ENCODE data around the gene PERP.

Gene PERP

DNA sequence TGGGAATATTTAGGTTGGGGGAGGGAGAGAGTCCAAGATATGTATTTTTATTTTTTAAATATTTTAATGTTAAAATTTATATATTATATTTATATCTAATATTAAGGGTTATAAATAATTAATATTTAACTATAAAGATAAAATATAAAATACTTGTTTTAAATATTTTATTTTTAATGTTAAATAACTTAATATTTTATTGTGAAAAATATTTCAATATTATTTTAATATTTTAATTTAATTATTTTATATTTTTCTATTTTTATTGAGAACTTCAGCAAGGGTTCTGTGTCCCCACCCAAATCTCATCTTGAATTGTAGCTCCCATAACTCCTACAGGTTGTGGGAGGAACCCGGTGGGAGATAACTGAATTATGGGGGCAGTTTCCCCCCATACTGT is 34.0 kb downstream of the PERP start:
- Histone ChIP-seq H3K9ac (ENCODE audit: low read length) (no peak overlapping the region), H3K9me3 (ENCODE audit: insufficient read depth, low read length) (no peaks in the 10 kb centered on the region), H3K4me3 (ENCODE audit: insufficient read depth, low read length, poor library complexity, severe bottlenecking) (no peak overlapping the region), H3F3A (ENCODE audit: insufficient read depth) (no peaks in the 10 kb centered on the region), H3K79me2 (ENCODE audit: insufficient read depth, low read length) (no peaks in the 10 kb centered on the region), H4K20me1 (ENCODE audit: low read depth, low read length) (no peaks in the 10 kb centered on the region), H2AFZ (ENCODE audit: low read depth, low read length, severe bottlenecking) (no peak overlapping the region), H3K27ac (ENCODE audit: low read depth, low read length) (no peak overlapping the region), H3K36me3 (ENCODE audit: low read length) (no peaks in the 10 kb centered on the region), H3K4me2 (ENCODE audit: low read depth, low read length, poor library complexity, severe bottlenecking) (no peak overlapping the region), H3K9me2 (replicated peaks; ENCODE audit: insufficient read depth, low read length) (no peaks in the 10 kb centered on the region), H3K27me3 (ENCODE audit: low read length) (no peaks in the 10 kb centered on the region)
- TF ChIP-seq, protein P1, sequence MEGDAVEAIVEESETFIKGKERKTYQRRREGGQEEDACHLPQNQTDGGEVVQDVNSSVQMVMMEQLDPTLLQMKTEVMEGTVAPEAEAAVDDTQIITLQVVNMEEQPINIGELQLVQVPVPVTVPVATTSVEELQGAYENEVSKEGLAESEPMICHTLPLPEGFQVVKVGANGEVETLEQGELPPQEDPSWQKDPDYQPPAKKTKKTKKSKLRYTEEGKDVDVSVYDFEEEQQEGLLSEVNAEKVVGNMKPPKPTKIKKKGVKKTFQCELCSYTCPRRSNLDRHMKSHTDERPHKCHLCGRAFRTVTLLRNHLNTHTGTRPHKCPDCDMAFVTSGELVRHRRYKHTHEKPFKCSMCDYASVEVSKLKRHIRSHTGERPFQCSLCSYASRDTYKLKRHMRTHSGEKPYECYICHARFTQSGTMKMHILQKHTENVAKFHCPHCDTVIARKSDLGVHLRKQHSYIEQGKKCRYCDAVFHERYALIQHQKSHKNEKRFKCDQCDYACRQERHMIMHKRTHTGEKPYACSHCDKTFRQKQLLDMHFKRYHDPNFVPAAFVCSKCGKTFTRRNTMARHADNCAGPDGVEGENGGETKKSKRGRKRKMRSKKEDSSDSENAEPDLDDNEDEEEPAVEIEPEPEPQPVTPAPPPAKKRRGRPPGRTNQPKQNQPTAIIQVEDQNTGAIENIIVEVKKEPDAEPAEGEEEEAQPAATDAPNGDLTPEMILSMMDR (IDR thresholded peaks at IDR 0.05; ENCODE audit: insufficient read depth, low read length, poor library complexity, severe bottlenecking): no peak
- no peak for TF ChIP-seq EZH2phosphoT487 (conservative IDR thresholded peaks at IDR 0.05; ENCODE audit: low read length)

DNA sequence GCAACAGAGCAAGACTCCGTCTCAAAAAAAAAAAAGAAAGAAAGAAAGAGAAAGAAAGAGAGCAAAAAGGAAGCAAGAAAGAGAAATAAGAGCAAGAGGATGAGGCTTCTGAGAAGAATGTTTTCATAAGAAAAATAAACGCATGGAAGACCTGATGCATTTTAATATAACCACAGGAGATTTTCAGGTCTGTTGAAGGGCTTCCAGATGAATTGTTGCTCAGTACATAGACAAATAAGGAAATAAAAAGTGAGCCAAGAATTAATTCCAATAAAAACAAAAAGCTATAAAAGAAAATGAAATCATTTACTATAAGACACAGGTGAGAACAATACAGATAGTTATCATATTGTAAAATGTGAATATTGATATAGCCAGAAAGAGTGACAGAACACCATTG is 43.5 kb downstream of the PERP start:
- TF ChIP-seq, protein P1 (IDR thresholded peaks at IDR 0.05; ENCODE audit: insufficient read depth, low read length, poor library complexity, severe bottlenecking): no peak
- H3K36me3 ChIP-seq (ENCODE audit: low read length): no peaks in the 10 kb centered on the region
- H3K27ac ChIP-seq (ENCODE audit: low read depth, low read length): no peak overlapping the region
- H3K4me3 ChIP-seq (ENCODE audit: insufficient read depth, low read length, poor library complexity, severe bottlenecking): no peak overlapping the region
- H3K4me2 ChIP-seq (ENCODE audit: low read depth, low read length, poor library complexity, severe bottlenecking): no peak overlapping the region
- no peak overlapping the region for H2AFZ ChIP-seq (ENCODE audit: low read depth, low read length, severe bottlenecking)
- H3K27me3 ChIP-seq (ENCODE audit: low read length): no peaks in the 10 kb centered on the region
- H3K9me3 ChIP-seq (ENCODE audit: insufficient read depth, low read length): no peaks in the 10 kb centered on the region
- H3K9ac ChIP-seq (ENCODE audit: low read length): no peak overlapping the region
- no peaks in the 10 kb centered on the region for H3K9me2 ChIP-seq (replicated peaks; ENCODE audit: insufficient read depth, low read length)
- no peaks in the 10 kb centered on the region for H3F3A ChIP-seq (ENCODE audit: insufficient read depth)
- H4K20me1 ChIP-seq (ENCODE audit: low read depth, low read length): no peaks in the 10 kb centered on the region
- H3K79me2 ChIP-seq (ENCODE audit: insufficient read depth, low read length): no peaks in the 10 kb centered on the region

DNA sequence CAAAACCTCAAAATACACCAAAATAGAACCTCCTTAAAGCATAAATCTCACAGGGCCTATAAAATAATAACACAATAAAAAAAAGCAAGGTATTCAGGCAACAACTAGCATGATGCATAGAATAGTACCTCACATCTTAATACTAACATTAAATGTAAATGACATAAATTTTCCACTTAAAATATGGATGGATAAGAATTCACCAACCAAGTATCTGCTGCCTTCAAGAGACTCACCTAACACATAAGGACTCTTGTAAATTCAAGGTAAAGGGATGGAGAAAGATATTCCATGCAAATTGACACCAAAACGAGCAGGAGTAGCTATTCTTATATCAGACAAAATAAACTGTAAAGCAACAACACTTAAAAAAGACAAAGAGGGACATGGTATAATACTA is 52.2 kb downstream of the PERP start:
- TF ChIP-seq, protein P1 (IDR thresholded peaks at IDR 0.05; ENCODE audit: insufficient read depth, low read length, poor library complexity, severe bottlenecking): no peak
- TF ChIP-seq EZH2phosphoT487 (conservative IDR thresholded peaks at IDR 0.05; ENCODE audit: low read length): no peak
- H4K20me1 ChIP-seq (ENCODE audit: low read depth, low read length): no peaks in the 10 kb centered on the region
- H3K9me3 ChIP-seq (ENCODE audit: insufficient read depth, low read length): no peaks in the 10 kb centered on the region
- H3K9ac ChIP-seq (ENCODE audit: low read length): no peak overlapping the region
- H3K36me3 ChIP-seq (ENCODE audit: low read length): no peaks in the 10 kb centered on the region
- H3K27ac ChIP-seq (ENCODE audit: low read depth, low read length): no peak overlapping the region
- no peak overlapping the region for H2AFZ ChIP-seq (ENCODE audit: low read depth, low read length, severe bottlenecking)
- H3K4me2 ChIP-seq (ENCODE audit: low read depth, low read length, poor library complexity, severe bottlenecking): no peak overlapping the region
- no peak overlapping the region for H3K4me3 ChIP-seq (ENCODE audit: insufficient read depth, low read length, poor library complexity, severe bottlenecking)
- H3K27me3 ChIP-seq (ENCODE audit: low read length): no peaks in the 10 kb centered on the region
- no peaks in the 10 kb centered on the region for H3K9me2 ChIP-seq (replicated peaks; ENCODE audit: insufficient read depth, low read length)
- no peaks in the 10 kb centered on the region for H3F3A ChIP-seq (ENCODE audit: insufficient read depth)
- no peaks in the 10 kb centered on the region for H3K79me2 ChIP-seq (ENCODE audit: insufficient read depth, low read length)

DNA sequence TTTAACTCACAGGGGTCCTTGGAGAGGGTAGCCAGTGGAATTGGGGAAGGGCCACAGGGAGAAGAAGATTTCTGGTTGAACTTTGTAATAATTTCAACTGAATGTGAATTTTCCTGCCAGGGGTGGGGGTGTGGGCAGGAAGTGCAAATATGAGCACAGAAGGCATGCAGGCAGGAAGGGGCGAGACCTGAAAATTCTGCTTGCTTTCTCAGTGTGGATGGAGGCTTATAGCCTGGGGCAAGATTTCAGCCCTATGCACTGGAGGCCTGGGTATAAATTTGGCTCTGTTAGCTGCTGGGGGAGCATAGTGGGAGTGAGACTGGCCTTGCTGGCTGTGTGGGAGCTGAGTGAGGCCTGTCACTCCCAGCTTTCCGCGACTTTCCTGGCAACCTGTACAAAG is 54.4 kb downstream of the PERP start:
- Histone ChIP-seq H3K9me2 (replicated peaks; ENCODE audit: insufficient read depth, low read length) (no peaks in the 10 kb centered on the region), H3K9ac (ENCODE audit: low read length) (no peak overlapping the region), H3K36me3 (ENCODE audit: low read length) (no peaks in the 10 kb centered on the region), H3K27ac (ENCODE audit: low read depth, low read length) (no peak overlapping the region), H3K4me3 (ENCODE audit: insufficient read depth, low read length, poor library complexity, severe bottlenecking) (no peak overlapping the region), H3K27me3 (ENCODE audit: low read length) (no peaks in the 10 kb centered on the region), H4K20me1 (ENCODE audit: low read depth, low read length) (no peaks in the 10 kb centered on the region), H3K79me2 (ENCODE audit: insufficient read depth, low read length) (no peaks in the 10 kb centered on the region), H3K4me2 (ENCODE audit: low read depth, low read length, poor library complexity, severe bottlenecking) (no peak overlapping the region), H3F3A (ENCODE audit: insufficient read depth) (no peaks in the 10 kb centered on the region), H2AFZ (ENCODE audit: low read depth, low read length, severe bottlenecking) (no peak overlapping the region), H3K9me3 (ENCODE audit: insufficient read depth, low read length) (no peaks in the 10 kb centered on the region)
- no peak for TF ChIP-seq EZH2phosphoT487 (conservative IDR thresholded peaks at IDR 0.05; ENCODE audit: low read length)
- TF ChIP-seq, protein P1 (IDR thresholded peaks at IDR 0.05; ENCODE audit: insufficient read depth, low read length, poor library complexity, severe bottlenecking): no peak

All from SU-DHL-6 (cell line).